ENCODE data around the gene AOPEP. TPM values are rescaled to one million over a fixed set of nuclear protein-coding genes. Genes with fewer than 3 reads are reported as not detected.
"Not testable (repeated sequence)": the region's sequence is repeated elsewhere in the genome, so short reads cannot be mapped to it uniquely, and the experiment has no call there.

The AOPEP gene
- total and polyA plus RNA-seq, 2 donors (not counting 3 experiments of a cell fraction or from before 2014, with no cell fraction given) = 20.2 to 41.6 TPM

- not testable (repeated sequence) for H3K4me2 ChIP-seq (ENCODE audit: insufficient read depth, low read length); BruUV-seq (replicated peaks); FAIRE-seq
Measured at GRCh38 chr9:94878804-94879203, 152.3 kb downstream of the AOPEP start.

GRCh38 chr9:94879230-94879629, 152.7 kb downstream of the AOPEP start:
- dilution Hi-C loops (cut with MboI; ENCODE audit: extremely low pct_ligation_motif_present, low sequenced_read_pairs) = no loop called here

More at GRCh38 chr9:94878804-94879203, 152.3 kb downstream of the AOPEP start:
- H3K27ac ChIP-seq (ENCODE audit: insufficient read depth, low read depth, low read length); POLR2A ChIA-PET; DNase-seq (ENCODE audit: low read depth, low spot score); H3K36me3 ChIP-seq (ENCODE audit: control insufficient read depth in 2 of 2, extremely low read depth in 1 of 2, insufficient read depth in 2 of 2, low read length in 2 of 2); H2AFZ ChIP-seq (ENCODE audit: low read depth, low read length); H3K4me1 ChIP-seq (ENCODE audit: control insufficient read depth, extremely low read depth, insufficient read depth, low read length); H3K4me3 ChIP-seq (replicated peaks in 1 of 3; ENCODE audit: insufficient read depth in 1 of 3, low read depth in 1 of 3, low read length in 3 of 3); H3K79me2 ChIP-seq (ENCODE audit: control insufficient read depth, insufficient read depth, low read length); H4K20me1 ChIP-seq (replicated peaks; ENCODE audit: control insufficient read depth, extremely low read depth, insufficient read depth, low read length); intact Hi-C loops (cut with micrococcal nuclease); H3K27me3 ChIP-seq (ENCODE audit: control insufficient read depth in 2 of 2, insufficient read depth in 2 of 2, low read length in 2 of 2); H3K9me3 ChIP-seq (replicated peaks; ENCODE audit: control insufficient read depth, insufficient read depth, low read length); H3K9me1 ChIP-seq (replicated peaks; ENCODE audit: control insufficient read depth, extremely low read depth, insufficient read depth, low read length); dilution Hi-C loops (cut with MboI; ENCODE audit: extremely low pct_ligation_motif_present, low sequenced_read_pairs); H3K9ac ChIP-seq (replicated peaks; ENCODE audit: extremely low read depth, insufficient read depth, low read length): not testable (repeated sequence)
- CTCF ChIA-PET = interaction anchor here (0.9 kb wide), 1 partner anchor 23 kb away, joined by 3 read pairs; no protein-coding TSS in a partner anchor

More at GRCh38 chr9:94879230-94879629, 152.7 kb downstream of the AOPEP start:
- Histone ChIP-seq H3K27me3 (ENCODE audit: control insufficient read depth in 2 of 2, insufficient read depth in 2 of 2, low read length in 2 of 2) (no peaks in the 10 kb centered on the region), H3K79me2 (ENCODE audit: control insufficient read depth, insufficient read depth, low read length) (no peaks in the 10 kb centered on the region), H3K27ac (ENCODE audit: insufficient read depth, low read depth, low read length) (no peak overlapping the region), H3K4me2 (ENCODE audit: insufficient read depth, low read length) (no peak overlapping the region), H3K4me1 (ENCODE audit: control insufficient read depth, extremely low read depth, insufficient read depth, low read length) (no peaks in the 10 kb centered on the region), H2AFZ (ENCODE audit: low read depth, low read length) (no peak overlapping the region), H3K4me3 (replicated peaks in 1 of 3; ENCODE audit: insufficient read depth in 1 of 3, low read depth in 1 of 3, low read length in 3 of 3) (no peak overlapping the region), H3K36me3 (ENCODE audit: control insufficient read depth in 2 of 2, extremely low read depth in 1 of 2, insufficient read depth in 2 of 2, low read length in 2 of 2) (no peaks in the 10 kb centered on the region), H3K9me3 (replicated peaks; ENCODE audit: control insufficient read depth, insufficient read depth, low read length) (no peaks in the 10 kb centered on the region), H3K9ac (replicated peaks; ENCODE audit: extremely low read depth, insufficient read depth, low read length) (no peak overlapping the region), H4K20me1 (replicated peaks; ENCODE audit: control insufficient read depth, extremely low read depth, insufficient read depth, low read length) (no peaks in the 10 kb centered on the region), H3K9me1 (replicated peaks; ENCODE audit: control insufficient read depth, extremely low read depth, insufficient read depth, low read length) (no peaks in the 10 kb centered on the region)
- no peak for DNase-seq (ENCODE audit: low read depth, low spot score)
- BruUV-seq (replicated peaks) = no TSS peak
- no peak for FAIRE-seq
- intact Hi-C loops (cut with micrococcal nuclease) = no loop called here
- POLR2A ChIA-PET = no interaction called here
- no peak for TF ChIP-seq JUN (IDR thresholded peaks at IDR 0.05; ENCODE audit: borderline replicate concordance, insufficient read depth, insufficient read length, low read depth)
- TF ChIP-seq, protein P1, sequence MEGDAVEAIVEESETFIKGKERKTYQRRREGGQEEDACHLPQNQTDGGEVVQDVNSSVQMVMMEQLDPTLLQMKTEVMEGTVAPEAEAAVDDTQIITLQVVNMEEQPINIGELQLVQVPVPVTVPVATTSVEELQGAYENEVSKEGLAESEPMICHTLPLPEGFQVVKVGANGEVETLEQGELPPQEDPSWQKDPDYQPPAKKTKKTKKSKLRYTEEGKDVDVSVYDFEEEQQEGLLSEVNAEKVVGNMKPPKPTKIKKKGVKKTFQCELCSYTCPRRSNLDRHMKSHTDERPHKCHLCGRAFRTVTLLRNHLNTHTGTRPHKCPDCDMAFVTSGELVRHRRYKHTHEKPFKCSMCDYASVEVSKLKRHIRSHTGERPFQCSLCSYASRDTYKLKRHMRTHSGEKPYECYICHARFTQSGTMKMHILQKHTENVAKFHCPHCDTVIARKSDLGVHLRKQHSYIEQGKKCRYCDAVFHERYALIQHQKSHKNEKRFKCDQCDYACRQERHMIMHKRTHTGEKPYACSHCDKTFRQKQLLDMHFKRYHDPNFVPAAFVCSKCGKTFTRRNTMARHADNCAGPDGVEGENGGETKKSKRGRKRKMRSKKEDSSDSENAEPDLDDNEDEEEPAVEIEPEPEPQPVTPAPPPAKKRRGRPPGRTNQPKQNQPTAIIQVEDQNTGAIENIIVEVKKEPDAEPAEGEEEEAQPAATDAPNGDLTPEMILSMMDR (IDR thresholded peaks at IDR 0.05; ENCODE audit: extremely low read depth in 1 of 2, insufficient read depth in 1 of 2, low read depth in 1 of 2, low read length in 2 of 2) = no peak
- no peak for TF ChIP-seq MYC (IDR thresholded peaks at IDR 0.05; ENCODE audit: low read depth, low read length)
- no peak for TF ChIP-seq FOS (IDR thresholded peaks at IDR 0.05; ENCODE audit: borderline replicate concordance, insufficient read depth, low read length)
- TF ChIP-seq MAX (IDR thresholded peaks at IDR 0.05; ENCODE audit: insufficient read depth, insufficient read length) = no peak
- TF ChIP-seq POLR2AphosphoS5 (IDR thresholded peaks at IDR 0.05; ENCODE audit: insufficient read depth, low read depth, low read length) = no peak
- TF ChIP-seq EZH2 (IDR thresholded peaks at IDR 0.05; ENCODE audit: borderline replicate concordance, low read depth, low read length, severe bottlenecking) = no peak
- no peak for TF ChIP-seq POLR2A (IDR thresholded peaks at IDR 0.05; ENCODE audit: low read depth, low read length)
- TF ChIP-seq GATA2 (IDR thresholded peaks at IDR 0.05; ENCODE audit: insufficient read depth, insufficient read length, low read depth, low read length) = no peak
- CTCF ChIA-PET = interaction anchor here (0.9 kb wide), 1 partner anchor 23 kb away, joined by 3 read pairs; no protein-coding TSS in a partner anchor

Data from endothelial cell of umbilical vein (primary cell).